Measurements from ENCODE around the gene CRYGN.

Gene CRYGN

GRCh38 chr7:151379534-151380198, 60.3 kb downstream of the CRYGN start:
- no peak for DNase-seq (ENCODE audit: low read depth)

GRCh38 chr7:151379193-151379520, 60.8 kb downstream of the CRYGN start:
- DNase-seq (ENCODE audit: low read depth): no peak
